ENCODE results near the gene CACNB4.

GRCh38 chr2:152037743-152038435 is 61.0 kb downstream of the CACNB4 start:
- TF ChIP-seq POLR2A (IDR thresholded peaks at IDR 0.05) (no peak), POLR2AphosphoS5 (IDR thresholded peaks at IDR 0.05) (no peak)

All from prostate gland (tissue), 1 donor.